EH (cell line): ENCODE measurements around the gene LARGE1.

Source experiments
- DNase-seq: peaks from one replicate; pipeline ENCODE4 v3.0.0-alpha.2; 2015; ENCODE audit warnings: low read depth

Gene LARGE1

DNA sequence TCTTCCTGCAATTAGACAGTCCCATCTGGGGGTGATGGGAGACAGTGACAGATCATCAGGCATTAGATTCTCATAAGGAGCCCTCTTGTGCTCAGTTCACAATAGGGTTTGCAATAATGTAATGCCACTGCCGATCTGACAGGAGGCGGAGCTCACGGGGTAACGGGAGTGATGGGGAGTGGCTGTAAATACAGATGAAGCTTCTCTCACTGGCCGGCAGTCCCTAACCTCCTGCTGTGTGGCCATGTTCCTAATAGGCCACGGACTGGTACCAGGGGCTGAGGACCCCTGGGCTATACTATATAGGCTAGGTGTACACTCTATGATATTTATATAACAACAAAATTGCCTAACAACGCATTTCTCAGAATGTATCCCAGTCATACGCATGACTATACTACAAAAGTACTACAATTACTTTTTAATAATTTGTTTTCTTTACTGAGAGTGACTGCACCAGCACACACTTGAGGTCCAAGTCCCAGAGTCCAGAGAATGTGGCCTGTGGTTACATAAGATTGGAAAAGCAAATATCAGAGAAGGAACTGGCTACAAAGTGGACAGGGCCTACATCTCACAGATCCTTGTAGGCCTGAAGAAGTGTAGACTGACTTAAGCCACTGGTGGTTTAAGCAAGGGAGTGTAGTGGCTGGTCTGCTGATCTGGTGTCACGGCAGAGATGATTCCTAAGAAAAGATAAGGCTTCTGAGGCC lies 200.0 kb downstream of the LARGE1 start:
- DNase-seq, result no peak

DNA sequence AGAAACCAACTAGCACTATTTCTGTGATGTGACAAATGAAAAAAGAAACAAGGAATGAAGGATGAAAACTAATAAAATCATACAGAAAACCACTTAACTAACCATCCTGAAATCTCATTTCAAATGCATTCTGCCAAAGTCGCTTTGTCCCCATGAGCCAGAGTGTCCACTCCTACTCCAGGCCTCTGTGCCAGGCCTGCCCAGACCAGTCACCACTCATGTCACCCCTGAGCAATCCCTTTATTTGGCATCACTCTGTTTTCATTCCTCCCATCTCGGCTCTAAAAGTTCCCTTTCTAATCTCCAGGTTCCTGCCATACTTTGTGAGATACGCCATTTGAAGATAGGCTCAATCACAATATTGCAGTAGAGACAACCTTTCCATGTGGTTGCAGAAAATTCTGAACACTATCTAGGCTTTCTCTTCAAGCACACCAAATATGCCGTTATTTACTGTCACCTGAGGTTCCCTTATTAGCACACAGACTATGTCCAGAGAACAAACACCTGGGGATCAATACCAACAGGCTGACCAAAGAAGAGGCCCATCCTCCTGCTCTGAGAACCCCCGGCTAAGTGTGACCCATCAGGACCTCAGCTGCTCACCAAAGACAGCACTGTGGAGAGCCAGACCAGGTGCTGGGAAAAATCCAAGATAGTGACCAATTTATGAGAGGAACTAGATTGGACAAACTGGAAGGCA lies 202.4 kb downstream of the LARGE1 start:
- no peak for DNase-seq

DNA sequence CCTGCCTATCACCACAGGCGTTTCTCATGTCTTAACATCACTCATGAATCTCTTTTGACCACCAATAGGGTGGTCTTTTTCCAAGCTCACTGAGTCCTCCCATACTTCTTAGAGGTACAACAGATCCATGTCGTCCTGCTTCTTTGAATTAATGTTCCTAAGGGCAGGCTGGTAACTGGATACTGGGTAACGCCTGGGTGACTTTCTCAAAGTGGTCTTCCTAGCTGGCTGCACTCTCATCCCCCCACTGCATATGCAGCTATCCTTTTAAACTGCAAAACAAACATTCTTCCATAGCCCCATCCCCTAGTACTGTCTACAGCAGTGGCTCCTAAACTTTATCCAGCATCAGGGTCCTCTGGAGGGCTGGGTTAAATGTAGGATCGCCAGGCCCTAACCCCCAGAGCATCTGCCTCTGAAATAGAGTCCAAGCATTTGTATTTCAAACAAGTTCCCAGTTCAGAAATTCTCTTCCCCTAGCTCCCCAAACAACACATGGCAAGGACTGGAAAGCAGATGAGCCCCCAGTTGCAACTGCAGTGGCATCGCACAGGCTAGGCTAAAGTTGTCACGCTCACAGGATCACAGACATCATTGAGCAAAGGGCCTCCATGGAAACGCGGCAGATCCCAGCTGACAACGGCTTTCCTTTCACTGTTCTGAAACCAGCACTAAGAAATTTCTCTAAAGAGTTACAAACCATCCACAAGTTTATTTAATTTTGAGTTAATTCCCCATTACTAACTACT lies 204.9 kb downstream of the LARGE1 start:
- DNase-seq, result no peak

DNA sequence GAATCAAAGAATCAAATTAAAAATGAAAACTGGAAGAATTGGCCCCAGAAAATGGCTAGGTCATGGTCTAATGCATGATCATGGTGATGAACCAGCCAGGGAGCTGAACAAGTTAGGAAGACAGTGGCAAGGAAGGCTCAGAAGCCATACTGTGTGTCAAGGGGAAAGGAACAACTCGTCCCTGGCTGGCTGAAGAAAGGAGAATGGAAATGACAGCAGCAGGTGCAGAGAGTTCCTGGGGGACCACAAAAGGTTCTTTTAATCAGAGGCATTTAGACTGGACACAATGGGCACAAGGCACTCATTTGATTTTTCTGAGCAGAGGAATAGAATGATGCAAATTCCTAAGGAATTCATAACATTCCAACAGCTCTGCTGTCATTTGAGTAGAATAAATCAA lies 209.9 kb downstream of the LARGE1 start:
- DNase-seq, result peak; percentile 2

DNA sequence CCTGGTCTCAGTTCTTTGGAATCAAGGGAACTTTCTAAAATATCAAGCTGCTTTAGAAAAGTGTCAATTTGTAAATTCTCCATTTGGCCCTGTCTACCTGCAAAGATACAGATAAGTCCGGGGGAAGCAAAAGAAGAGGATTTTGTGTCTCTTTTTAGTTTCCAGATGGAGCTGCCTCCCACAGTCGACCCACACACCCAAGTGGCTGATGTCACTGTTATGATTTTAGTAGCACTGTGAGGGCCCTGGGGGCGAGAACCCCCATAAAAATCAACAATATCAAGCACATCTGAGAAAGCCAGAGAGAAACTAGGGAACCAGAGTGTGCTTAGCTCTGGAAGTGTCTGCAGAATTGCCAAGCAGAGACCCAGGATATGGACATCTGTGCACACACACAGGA lies 212.7 kb downstream of the LARGE1 start:
- DNase-seq, result no peak

DNA sequence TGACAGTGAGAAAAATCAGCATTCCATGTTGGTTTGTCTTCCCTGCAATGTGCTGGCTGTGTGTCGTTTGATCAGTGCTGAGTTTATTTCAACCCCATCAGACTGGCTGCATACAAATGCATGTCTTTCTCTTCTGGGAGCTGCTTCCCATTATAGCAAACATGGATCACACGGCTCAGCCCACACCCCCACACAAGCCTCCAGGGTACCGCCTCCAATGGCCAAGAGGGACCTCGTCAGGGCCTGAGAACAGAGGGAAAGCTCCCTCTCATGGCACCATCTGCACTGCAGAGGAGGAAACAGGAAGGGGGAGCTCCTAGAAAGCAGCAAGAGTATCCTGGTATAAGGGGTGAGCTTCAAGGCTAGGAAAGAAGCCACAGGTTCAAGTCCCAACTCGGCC lies 214.2 kb downstream of the LARGE1 start:
- DNase-seq, result no peak

DNA sequence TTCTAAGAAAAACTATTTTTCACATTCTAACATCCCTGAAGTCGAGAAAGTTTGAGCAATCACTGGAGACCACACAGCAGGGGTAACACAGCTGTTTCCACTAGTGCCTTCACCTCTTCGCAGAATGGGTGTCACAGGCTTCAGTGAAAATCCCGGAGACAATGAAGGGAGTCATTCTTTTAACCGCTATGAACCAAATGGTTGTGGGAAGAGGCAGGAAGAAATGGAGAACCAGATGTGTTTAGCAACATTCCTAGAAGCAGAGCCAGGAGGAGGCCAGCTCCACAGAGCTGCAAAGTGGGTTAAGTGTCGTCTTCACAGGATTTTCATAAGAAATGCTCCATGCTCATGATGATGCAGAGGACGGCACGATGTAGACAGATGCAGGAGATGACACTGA lies 221.1 kb downstream of the LARGE1 start:
- no peak for DNase-seq

DNA sequence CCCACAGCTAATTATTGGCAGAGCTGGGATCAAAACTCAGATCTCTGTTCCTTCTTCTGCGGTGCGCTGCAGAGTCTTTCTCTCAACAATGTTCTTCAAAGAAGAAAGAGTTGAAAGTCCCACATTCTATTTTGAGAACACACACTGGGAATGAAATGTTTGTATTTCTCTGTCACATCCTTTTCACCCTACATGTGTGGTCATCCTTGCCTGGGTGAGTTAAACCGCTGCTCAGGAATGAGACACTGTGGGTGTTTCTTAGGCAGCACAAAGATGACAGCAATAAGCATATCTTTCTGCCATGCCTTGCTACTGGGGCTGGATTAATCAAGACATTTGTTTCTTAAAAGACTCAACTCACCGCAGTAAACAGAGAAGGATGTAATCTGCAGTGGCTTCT lies 222.6 kb downstream of the LARGE1 start:
- peak; percentile 56 for DNase-seq

DNA sequence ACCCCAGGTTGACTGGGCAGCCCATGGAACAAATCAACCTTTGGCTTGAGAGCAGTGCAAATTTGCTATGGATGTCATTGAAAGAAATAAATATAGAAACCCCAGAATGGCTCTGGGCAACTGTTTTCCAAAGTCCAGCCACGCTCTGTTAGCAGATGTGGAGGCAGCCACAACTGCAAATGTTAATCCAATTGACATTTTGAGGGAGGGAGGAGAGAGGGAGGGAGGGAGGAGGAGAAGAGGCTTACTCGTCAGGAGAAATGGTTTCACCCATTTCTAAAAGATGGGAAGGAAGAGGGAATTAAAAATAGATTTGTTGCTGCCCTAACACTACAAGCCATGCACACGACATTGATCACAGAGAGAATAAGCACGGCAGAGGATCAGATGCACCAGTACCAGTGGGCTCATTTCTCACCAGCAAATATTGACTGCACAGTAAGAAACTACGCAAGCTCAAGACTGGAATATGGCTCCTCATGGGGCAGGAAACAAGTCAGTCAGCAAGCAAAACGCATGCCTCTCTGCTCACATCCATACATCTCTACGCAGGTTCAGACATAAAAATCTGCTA lies 229.1 kb downstream of the LARGE1 start:
- no peak for DNase-seq

DNA sequence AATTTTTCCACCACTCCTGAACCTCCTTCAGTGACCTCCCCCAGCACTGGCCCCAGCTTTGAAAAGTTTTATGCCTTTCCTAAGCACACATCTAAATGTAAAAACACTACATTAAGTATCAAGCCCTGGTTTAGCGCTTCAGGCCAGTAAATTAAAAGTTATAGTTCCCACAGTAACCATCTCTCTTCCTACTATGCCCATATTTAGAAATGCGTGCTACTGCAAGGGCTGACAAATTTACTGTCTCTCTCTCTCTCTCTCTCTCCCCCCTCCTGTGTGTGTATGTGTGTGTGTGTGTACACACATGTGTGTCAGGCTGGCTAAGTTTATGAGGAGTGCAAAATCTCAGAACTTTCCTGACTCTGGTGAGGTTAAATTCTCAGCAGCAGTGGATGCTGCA lies 231.4 kb downstream of the LARGE1 start:
- DNase-seq, result no peak

DNA sequence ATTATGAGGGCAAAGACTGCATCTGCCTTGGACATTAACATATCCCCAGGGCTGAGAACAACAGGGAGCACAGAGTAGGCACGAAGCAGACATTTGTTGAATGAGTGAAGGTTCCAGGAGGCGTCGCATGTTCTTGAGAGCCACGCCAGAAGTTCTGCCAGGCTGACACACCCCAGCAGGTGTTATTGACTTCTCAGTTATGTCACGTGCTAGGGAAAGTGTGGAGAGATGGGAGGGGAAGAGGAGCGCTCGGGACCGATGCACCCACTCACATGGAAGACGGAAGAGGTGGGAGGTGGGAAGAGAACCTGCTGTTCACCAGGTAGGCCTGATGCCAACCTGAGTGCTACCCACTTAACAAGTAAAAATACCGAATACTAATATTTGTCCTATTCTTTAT lies 232.8 kb downstream of the LARGE1 start:
- DNase-seq, result no peak

DNA sequence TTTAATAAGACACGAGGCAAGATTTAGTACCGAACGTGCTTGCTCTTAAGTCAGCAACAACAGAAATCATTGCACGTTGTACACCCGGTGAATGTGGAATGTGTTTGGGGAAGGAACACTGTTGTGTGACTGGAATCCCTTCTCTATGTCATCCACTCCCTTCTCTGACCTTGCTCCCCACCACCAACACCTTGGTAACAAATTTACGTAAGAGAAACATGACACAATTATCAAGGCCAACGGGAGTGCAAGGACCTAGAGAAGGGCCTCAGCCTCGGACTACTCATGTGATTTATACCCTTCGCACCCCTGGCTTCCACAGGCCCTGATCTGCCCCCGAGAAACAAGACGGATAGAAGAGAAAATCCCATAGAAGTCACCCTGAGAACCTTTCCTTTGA lies 236.2 kb downstream of the LARGE1 start:
- no peak for DNase-seq

DNA sequence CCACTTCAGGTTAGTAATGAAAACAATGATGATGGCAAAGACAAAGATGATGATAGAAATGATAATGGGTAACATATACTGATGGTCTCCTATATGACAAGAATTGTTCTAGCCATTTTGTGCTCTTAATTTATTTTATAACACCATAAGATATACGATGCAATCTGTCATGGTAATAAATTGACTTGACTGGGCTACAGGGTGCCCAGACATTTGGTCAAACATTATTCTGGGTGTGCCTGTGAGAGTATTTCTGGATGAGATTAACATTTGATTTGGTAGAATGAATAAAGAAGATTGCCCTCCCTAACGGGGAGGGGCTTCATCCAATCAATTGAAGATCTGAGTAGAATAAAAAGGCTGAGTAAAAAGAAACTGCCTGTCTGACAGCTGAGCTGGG lies 237.3 kb downstream of the LARGE1 start:
- no peak for DNase-seq

DNA sequence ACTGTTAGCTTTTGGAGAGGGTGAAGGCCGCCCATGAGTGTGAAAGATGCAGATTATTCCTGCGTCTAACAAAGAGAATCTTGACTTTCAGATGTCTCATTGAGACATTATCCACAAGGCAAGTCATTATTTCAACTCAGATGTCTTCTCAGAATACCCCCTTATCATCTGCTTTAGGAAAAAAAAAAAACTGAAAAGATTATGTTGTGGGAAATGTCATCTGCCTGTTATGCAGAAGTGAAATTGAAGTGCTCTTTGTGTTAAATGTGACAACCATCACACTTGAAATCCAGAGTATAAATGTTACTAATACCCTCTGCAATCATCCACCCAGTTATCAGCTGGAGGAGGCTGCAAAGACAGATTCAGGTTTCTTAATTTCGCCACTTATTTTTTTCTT lies 239.6 kb downstream of the LARGE1 start:
- DNase-seq, result no peak

DNA sequence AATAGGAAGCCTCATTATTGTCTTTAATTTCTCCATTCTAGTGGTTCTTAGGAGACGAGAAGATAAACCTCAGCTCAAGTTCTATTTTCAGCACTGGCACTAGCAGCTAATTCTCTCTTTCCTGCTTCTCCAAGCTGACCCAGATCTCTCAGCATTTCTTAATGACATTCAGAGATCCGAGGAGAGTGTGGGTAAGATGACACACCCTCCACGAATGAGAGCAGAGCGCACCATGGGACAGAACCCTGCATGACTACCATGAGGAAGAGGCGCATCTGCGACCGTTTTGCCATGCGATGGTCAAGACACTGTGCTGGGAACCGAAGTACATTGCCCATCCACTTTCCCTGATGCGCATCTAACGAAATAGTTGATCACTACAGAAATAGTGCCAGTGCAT lies 241.8 kb downstream of the LARGE1 start:
- DNase-seq, result no peak

DNA sequence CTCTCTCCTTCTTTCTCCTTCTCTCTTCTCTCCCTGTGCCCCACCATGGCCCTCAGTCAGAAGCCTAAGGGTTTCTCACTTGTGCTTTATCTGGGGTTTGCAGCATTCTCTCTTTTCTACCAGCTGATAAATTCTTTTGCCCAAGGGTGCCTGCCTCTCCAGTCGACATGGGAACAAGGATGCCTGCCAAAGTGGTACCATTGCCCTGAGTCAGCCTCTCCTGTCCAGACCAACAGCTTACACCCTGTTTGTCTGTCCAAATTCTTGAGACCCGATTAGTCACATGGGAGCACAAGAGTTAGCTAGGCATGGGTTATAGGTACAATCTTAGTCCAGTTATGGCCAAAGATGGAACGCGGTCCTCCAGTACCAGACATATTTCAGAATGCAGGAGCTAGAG lies 242.7 kb downstream of the LARGE1 start:
- DNase-seq, result peak; percentile 9

DNA sequence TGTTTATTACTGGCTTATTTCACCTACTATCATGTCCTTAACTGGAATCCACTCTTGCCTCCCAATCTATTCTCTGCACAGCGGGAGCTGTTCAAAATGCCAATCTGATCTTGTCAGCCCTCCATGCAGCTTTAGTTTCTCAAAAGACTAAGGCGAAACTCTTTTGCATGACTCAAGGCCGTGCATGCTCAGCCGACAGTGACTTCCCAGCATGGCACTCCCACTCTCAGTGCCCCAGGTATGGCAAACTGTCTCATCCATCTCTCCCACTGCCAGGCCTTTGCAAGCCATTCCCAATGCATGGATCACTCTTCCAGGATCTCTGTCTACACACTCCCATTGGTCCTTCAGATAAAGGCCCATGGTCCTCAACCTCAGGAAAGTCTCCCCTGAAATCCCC lies 245.9 kb downstream of the LARGE1 start:
- DNase-seq, result no peak

DNA sequence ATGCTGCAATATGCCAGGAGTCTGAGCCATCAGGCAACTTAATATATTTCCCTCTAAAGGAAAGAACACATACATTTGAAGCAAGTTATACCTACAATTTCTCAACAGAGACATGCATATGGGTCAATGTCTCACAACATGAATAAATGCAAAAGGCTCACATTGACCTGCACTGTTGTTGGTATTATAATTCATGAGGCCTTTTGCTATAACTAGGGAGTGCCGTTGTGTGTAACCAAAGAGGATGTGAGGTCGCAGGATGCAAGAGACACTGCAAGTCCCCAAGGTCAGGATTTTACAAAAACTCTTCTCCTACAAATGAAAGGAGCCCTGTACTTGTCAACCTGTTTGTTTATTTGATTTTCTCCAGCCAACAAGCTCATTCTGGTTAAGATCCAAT lies 250.5 kb downstream of the LARGE1 start:
- no peak for DNase-seq

DNA sequence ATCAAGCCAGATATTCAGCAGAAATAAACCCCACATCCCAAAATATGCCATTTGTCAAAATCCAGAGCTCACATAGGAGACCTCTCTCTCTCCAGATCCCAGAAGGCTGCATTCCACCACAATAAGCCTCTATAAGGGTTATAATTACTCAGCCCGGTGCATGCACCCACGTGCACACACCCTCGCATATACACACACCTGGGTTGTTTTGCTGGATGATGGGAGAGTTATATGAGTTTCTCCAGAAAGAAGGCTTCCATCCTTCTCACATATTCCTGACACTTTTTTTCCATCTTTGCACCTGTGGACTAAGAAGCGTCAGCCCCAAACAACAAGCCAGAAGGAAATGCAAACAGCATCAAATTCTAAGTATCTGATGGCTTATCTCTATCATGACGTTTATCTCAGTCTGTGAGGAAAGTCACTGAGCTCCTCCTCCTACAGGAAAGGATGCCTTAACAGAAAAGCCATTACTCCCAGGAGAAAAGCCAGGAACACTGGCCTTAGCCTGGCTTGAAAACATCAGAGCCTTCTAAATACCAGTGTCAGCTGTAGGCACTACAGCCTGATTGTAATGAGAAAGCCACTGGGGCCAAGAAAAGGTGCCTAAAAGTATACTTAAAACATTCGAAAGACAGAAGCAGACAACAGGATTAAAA lies 253.2 kb downstream of the LARGE1 start:
- DNase-seq, result no peak

DNA sequence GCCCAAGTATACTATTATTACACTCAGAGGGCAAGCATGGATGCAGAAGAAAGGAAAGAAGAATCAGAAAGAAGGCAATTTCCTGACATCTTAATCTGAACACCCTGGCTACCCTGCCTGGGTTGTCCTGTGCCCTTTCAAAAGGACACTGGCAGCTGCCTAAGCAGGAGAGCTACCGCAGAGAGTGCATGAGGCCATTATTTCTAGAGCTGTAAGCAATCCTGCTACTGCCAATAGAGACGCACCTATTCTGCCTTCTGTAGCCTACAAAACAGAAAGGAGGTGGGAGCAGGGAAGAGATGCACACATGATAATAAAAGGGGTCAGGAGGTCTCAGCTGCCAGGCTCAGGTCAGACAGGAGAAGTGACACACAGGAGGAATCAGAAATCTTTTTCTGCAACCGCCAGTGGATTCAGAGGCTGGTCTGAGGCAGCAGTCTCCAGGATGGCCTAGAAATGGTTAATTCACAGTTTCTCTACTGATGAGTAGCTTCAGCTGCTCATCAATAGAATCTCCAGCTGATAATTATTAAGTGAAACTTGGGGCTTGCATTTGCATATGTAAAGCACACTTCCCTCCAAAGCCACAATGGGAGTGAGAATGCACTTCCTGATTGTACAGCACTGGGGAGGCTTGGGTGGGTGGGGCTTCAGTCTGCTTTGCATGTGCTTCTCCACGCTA lies 253.9 kb downstream of the LARGE1 start:
- DNase-seq, result no peak

DNA sequence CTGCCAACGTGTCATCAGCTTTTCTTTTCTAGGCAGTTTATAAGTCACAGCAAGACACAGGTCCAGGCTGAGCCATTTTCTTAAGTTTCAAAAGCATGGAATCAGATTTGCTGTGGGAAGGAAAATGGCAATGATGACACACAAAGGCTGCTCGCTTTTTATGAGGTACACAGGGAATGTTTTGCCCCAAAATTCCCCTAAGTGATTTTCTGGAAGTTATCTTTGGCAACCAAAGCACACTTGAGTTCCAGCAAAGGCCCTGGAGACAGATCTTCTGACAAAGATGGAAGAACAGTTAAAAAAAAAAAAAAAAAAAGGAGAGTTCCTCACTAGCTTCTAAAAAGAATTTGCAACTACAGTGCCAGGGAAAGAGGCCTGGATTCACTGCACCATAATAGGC lies 260.8 kb downstream of the LARGE1 start:
- DNase-seq, result peak; percentile 68

DNA sequence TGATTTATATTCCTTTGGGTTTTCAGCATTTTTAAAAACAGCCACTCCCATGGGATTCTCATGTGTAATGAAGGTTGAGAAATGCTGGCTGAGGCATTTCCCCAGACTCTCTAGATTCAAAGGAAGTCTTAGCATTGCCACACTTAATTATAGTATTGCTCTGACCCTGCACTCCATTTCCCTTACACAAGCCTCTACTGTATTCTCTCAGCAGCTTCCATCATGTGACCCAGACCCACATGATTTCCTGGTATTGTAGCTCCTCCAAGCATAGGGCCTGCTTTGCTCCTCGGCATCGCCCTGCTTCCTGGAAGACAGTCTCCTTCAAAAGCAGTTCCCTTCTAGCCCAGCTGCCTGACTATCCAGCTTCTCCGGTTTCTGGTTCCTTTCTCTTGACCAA lies 261.5 kb downstream of the LARGE1 start:
- peak; percentile 50 for DNase-seq
